IgD-negative memory B cell (primary cell): Measurements from ENCODE around the gene GHR. TPM values are rescaled to one million over a fixed set of nuclear protein-coding genes. Genes with fewer than 3 reads are reported as not detected.

Experiments
- H3K27ac Mint-ChIP-seq, 3 donors: one replicate each; pipeline ENCODE4 v1.8.0; 2020 to 2022; ENCODE audit warnings: mild to moderate bottlenecking in 3 of 3, mixed read lengths in 3 of 3, moderate library complexity in 1 of 3
- H3K27me3 Mint-ChIP-seq: one replicate; pipeline ENCODE4 v1.8.0; 2021; ENCODE audit warnings: mixed read lengths
- H3K36me3 Mint-ChIP-seq: one replicate; pipeline ENCODE4 v1.8.0; 2020; ENCODE audit warnings: mild to moderate bottlenecking, mixed read lengths
- H3K4me1 Mint-ChIP-seq, 3 donors: one replicate each; pipeline ENCODE4 v1.8.0; 2020 to 2022; ENCODE audit warnings: mixed read lengths in 3 of 3, mild to moderate bottlenecking in 1 of 3
- H3K4me3 Mint-ChIP-seq, 4 donors: one replicate each; pipeline ENCODE4 v1.8.0; 2020 to 2022; ENCODE audit warnings: mild to moderate bottlenecking in 4 of 4, mixed read lengths in 4 of 4, moderate library complexity in 3 of 4
- H3K9me3 Mint-ChIP-seq, 3 donors: one replicate each; pipeline ENCODE4 v1.8.0; 2020 to 2021; ENCODE audit warnings: mixed read lengths in 3 of 3, mild to moderate bottlenecking in 1 of 3
- polyA plus RNA-seq: library from polyadenylated mRNA; unstranded; fragments of 300-500 nt; fragmentation: Illumina TruSeq; gene quantifications from one replicate; pipeline ENCODE4 v1.2.3, GENCODE V29; 2021

GHR gene
- polyA plus RNA-seq: not detected

DNA sequence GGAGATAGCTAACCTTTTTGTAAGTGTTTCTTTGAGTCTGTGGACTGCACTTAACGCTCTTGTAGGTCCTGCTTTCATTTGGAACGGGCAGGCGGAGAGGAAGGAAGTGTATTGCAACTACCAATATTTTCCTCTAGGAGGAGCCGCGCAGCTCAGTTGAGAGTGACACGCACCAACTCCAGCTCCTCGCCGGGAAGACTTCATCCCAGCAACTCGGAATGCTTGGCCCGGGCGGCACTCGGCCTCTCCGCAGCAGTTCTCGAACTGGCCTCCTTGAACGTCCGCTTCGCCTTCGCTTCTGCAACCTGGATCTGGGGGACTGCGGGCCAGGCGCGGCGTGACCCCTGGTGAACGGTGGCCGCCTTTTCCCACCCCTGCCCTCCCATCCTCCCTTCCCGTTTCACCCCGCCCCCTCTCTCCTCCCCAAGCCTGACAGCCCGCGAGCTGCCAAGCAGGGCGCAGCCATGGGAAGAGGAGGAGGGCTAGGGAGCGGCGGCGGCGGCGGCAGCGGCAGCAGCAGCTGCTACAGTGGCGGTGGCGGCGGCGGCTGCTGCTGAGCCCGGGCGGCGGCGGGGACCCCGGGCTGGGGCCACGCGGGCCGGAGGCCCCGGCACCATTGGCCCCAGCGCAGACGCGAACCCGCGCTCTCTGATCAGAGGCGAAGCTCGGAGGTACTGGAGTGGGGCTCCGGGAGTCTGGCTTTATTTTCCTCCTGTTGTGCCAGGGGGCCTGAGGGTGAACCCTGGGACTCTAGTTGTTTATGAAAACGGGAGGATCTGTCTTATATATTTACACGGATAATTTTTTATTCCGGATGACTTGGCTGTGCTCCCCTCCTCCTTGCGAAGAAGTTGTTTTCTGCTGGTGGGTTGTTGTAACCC, at the start of gene GHR:
Gene GHR (plus strand): TSS at position 155 of the 881 bp plus-strand sequence. CDS start 142,436 bp downstream, outside the sequence.
- Mint-ChIP-seq H3K27ac (no peak within 1 kb of the TSS), H3K27me3 (peaks cover 6% of the 10 kb centered on the region), H3K4me3 (no peak within 1 kb of the TSS), H3K36me3 (peaks cover under 1% of the 10 kb centered on the region), H3K4me1 (no peaks in the 10 kb centered on the region), H3K9me3 (peaks cover 0 to 2% (median 2%) of the 10 kb centered on the region in 3 donors)

DNA sequence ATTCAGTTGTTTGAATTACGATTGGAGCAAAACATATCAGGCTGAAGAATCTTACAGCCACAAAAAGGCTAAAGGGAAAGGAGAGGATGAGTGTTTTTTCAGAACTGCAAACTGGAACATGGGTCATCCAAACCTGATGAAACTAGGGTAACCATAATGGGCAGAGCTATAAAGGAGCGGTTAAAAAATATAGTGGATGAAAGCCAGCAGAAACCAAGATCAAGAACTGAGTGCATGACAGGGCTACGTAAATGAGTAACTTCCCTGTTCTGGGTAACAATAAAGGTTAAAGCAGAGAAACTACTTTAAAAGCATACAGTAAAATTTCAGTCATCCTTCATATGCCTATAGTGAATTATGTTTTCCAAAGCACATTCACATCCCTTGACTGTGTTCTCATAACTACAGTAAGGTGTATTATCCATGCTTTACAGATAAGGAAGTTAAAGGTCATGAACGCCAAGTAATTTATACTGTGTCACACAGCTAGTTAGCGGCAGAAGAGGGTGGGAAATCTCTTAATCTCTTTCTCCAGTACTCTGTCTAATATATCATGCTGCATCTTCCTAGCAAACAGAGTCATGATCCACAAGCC, 48.5 kb upstream of the GHR start:
- no peaks in the 10 kb centered on the region for H3K4me1 Mint-ChIP-seq
- H3K27ac Mint-ChIP-seq: no peak overlapping the region
- H3K27me3 Mint-ChIP-seq: no peaks in the 10 kb centered on the region
- no peaks in the 10 kb centered on the region for H3K36me3 Mint-ChIP-seq
- H3K9me3 Mint-ChIP-seq: peaks cover 4 to 18% (median 7%) of the 10 kb centered on the region in 3 donors
- H3K4me3 Mint-ChIP-seq: no peak overlapping the region

DNA sequence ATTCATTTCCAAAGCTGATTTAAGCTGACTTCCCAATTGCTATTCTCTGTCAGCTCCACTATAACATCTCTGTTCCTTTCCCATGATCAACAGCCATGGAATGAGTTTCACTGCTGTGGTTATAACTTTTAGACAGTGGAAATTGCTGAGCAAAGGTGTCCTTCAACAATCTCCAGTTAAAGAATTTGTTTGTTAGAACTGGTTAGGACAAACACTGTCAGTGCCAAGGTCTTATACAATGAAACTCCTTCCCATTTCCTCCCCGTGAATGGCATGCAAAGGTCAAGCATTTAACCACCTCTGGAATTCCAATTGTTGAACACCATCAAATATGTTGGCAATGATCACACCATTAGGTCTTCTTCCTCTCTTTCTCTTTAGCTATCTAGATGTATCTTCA, 45.7 kb upstream of the GHR start:
- Mint-ChIP-seq H3K36me3 (no peaks in the 10 kb centered on the region), H3K27me3 (no peaks in the 10 kb centered on the region), H3K4me3 (no peak overlapping the region), H3K9me3 (peaks cover 0 to 12% (median 7%) of the 10 kb centered on the region in 3 donors), H3K27ac (no peak overlapping the region), H3K4me1 (no peaks in the 10 kb centered on the region)

DNA sequence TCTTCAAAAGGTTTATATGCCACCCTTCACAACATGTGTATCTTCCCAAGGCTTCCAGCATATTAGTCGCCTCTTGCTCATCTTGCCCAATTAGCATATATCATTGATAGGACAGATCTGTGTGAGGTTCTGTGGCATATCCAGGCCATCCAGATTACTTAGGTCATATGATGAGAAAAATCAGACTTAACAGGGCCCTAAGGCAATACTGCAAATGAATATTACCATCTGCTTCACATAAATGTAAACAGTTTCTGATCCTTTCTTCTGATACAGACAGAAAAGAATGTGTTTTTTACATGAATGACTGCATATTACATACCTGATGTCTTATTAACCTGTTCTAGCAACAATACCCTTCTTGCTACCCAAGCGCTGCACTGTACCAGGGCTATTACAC, 41.3 kb upstream of the GHR start:
- Mint-ChIP-seq H3K4me3 (no peak overlapping the region), H3K27ac (no peak overlapping the region), H3K27me3 (no peaks in the 10 kb centered on the region), H3K36me3 (no peaks in the 10 kb centered on the region), H3K4me1 (no peaks in the 10 kb centered on the region), H3K9me3 (peaks cover 0 to 4% (median 0%) of the 10 kb centered on the region in 3 donors)

DNA sequence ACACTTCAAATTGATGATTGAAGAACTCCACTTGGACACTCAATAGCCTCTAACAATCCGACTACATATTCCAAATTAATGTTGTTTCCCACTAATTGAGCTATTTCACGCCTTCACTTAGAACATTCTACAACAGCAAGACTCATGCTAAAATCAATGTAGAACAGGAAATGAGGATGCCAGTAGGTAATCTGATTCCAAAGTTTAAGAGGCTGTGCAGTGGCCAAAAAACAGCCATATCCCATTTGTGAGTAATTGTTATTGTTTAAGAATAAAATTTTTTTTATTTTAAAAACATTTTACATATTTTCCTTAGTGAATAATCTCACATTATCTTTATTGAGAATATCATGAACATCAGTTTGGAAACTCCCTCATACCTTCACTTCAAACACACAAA, 35.7 kb upstream of the GHR start:
- no peaks in the 10 kb centered on the region for H3K4me1 Mint-ChIP-seq
- no peaks in the 10 kb centered on the region for H3K36me3 Mint-ChIP-seq
- peaks cover 3 to 5% (median 5%) of the 10 kb centered on the region in 3 donors for H3K9me3 Mint-ChIP-seq
- H3K27me3 Mint-ChIP-seq: no peaks in the 10 kb centered on the region
- no peak overlapping the region for H3K4me3 Mint-ChIP-seq
- H3K27ac Mint-ChIP-seq: no peak overlapping the region

DNA sequence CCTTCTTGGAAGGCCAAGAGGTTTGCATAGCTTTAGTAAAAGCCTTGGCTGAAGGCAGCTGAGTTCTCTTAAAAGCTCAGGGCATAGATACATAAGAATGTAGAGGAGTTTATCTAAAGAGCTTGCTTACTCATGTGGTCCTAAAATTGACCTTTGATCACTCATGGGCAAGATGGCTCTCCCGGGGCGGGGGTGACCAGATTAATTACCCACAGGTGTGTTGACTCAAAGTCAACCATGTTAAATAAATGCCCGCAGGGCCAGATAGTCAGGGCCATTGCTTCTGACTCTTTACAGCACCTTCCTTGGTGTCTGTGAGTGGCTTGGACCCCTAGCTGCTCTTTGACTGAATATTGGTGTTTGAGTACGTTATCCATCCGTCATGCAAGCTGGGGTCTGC, 33.1 kb upstream of the GHR start:
- H3K9me3 Mint-ChIP-seq: peaks cover 3 to 9% (median 9%) of the 10 kb centered on the region in 3 donors
- no peak overlapping the region for H3K4me3 Mint-ChIP-seq
- no peaks in the 10 kb centered on the region for H3K36me3 Mint-ChIP-seq
- no peaks in the 10 kb centered on the region for H3K4me1 Mint-ChIP-seq
- no peaks in the 10 kb centered on the region for H3K27me3 Mint-ChIP-seq
- H3K27ac Mint-ChIP-seq: no peak overlapping the region

DNA sequence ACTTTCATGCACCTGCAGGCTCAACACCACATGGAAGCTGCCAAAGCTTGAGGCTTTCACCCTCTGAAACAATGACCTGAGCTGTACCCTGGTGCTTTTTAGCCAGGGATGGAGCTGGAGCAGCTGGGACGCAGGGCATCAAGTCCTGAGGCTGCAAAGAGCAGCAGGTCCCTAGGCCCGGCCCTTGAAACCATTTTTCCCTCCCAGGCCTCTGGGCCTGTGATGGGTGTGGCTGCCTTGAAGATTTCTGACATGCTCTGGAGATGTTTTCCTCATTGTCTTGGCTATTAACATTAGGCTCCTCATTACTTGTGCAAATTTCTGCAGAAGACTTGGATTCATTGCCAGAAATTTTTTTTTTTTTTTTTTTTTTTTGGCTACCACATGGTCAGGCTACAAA, 30.3 kb upstream of the GHR start:
- Mint-ChIP-seq H3K27ac (no peak overlapping the region), H3K4me1 (no peaks in the 10 kb centered on the region), H3K9me3 (peaks cover 3 to 9% (median 9%) of the 10 kb centered on the region in 3 donors), H3K36me3 (no peaks in the 10 kb centered on the region), H3K4me3 (no peak overlapping the region), H3K27me3 (no peaks in the 10 kb centered on the region)

DNA sequence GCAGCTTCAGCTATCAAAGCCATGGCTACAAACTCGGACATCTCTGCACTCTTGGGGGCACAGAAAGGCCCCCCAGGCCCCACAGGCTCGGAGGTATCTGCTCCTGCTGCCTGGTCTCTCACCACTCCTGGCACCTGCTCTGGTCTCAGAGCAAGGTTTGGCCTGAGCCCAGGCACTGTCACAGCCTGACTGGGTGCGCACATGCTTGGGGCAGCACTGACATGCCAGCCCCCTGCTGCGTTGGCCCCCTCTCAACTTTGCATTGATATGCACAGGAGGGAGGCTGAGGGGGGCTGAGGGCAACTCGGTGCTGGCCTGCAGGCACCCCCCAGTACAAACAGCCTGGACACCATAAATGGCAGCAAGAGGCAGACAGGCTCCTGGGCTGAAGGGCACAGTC, 27.1 kb upstream of the GHR start:
- H3K9me3 Mint-ChIP-seq: peaks cover 0 to 7% (median 4%) of the 10 kb centered on the region in 3 donors
- no peaks in the 10 kb centered on the region for H3K27me3 Mint-ChIP-seq
- no peaks in the 10 kb centered on the region for H3K4me1 Mint-ChIP-seq
- H3K27ac Mint-ChIP-seq: no peak overlapping the region
- H3K36me3 Mint-ChIP-seq: no peaks in the 10 kb centered on the region
- no peak overlapping the region for H3K4me3 Mint-ChIP-seq

DNA sequence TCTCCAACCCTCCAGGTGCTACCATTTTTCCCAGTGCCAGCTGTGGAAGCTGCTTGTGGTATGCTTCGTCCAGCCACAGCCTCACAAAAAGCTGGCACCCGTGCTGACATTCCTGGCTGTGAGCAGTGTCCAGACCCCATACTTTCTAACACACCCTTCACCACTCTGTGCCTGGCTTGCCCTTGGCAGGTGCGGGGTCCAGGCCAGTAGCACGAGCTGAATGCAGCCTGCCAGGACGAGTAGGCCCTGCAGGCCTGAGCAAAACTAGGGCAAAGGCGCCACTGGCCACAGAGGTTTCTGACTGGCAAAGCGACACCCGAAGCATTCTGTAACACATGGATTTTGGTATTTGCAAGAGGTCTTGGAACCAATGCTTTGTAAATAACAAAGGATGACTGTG, 26.0 kb upstream of the GHR start:
- no peaks in the 10 kb centered on the region for H3K36me3 Mint-ChIP-seq
- peaks cover 0 to 5% (median 4%) of the 10 kb centered on the region in 3 donors for H3K9me3 Mint-ChIP-seq
- no peaks in the 10 kb centered on the region for H3K27me3 Mint-ChIP-seq
- no peak overlapping the region for H3K4me3 Mint-ChIP-seq
- H3K27ac Mint-ChIP-seq: no peak overlapping the region
- H3K4me1 Mint-ChIP-seq: no peaks in the 10 kb centered on the region

DNA sequence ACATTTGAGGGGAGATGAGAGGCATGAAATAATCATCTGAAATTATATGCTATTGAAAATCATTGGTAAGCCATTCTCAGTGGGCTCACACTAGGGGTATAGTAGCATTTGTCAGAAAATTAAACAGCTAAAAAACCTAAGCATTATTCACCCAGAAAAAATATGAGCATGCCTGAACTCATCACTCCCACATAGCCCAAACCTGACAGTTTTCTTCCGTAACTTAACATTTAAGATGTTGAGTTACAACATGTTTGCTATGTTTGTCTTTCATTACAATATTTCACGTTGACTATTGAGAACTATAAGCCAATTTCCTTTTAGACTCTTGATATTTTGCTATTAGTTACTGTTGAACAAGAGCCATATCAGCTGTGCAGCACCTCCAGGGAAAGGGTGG, 23.5 kb upstream of the GHR start:
- H3K9me3 Mint-ChIP-seq: no peaks in the 10 kb centered on the region
- H3K36me3 Mint-ChIP-seq: no peaks in the 10 kb centered on the region
- no peaks in the 10 kb centered on the region for H3K4me1 Mint-ChIP-seq
- no peaks in the 10 kb centered on the region for H3K27me3 Mint-ChIP-seq
- H3K4me3 Mint-ChIP-seq: no peak overlapping the region
- H3K27ac Mint-ChIP-seq: no peak overlapping the region

DNA sequence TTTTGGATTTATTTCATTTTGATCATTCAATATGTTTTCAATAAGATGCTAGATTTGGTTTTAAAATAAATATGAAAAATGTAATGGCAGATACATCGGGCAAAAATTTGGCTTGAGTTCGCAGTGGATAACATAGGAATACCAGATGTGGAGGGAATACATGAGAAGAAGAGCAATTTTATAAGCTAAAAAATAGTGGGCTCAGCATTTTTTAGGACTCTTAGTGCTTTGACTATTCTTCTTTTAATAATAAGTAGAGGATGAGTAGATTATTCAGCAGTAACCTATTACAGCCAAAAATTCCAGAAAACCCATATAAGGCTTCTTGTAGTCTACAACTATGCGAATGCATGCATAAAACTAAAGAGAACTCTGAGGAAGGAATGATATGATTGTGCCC, 22.8 kb upstream of the GHR start:
- Mint-ChIP-seq H3K27ac (no peak overlapping the region), H3K4me1 (no peaks in the 10 kb centered on the region), H3K27me3 (no peaks in the 10 kb centered on the region), H3K9me3 (no peaks in the 10 kb centered on the region), H3K4me3 (no peak overlapping the region), H3K36me3 (no peaks in the 10 kb centered on the region)

DNA sequence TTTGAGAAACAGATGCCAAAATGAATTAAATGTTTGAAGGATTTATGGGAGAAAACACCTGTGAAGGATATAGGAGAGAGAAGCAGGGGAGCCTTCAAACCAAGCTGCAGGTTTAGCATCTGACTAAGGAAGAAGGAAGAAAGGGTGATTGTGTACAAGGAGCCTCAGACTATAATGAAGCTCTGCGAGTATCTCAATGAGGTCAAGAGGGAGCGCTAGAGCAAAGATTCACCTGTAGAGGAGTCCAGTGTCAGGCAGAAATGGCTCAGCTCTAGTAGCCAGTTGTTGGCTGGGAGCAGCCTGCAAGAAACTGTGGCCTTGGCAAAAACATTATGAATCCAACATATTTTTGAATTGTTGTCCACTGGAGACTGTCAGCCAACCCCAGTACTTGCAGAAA, 20.0 kb upstream of the GHR start:
- H3K27me3 Mint-ChIP-seq: no peaks in the 10 kb centered on the region
- H3K36me3 Mint-ChIP-seq: no peaks in the 10 kb centered on the region
- no peaks in the 10 kb centered on the region for H3K9me3 Mint-ChIP-seq
- H3K4me3 Mint-ChIP-seq: no peak overlapping the region
- H3K4me1 Mint-ChIP-seq: no peaks in the 10 kb centered on the region
- H3K27ac Mint-ChIP-seq: no peak overlapping the region

DNA sequence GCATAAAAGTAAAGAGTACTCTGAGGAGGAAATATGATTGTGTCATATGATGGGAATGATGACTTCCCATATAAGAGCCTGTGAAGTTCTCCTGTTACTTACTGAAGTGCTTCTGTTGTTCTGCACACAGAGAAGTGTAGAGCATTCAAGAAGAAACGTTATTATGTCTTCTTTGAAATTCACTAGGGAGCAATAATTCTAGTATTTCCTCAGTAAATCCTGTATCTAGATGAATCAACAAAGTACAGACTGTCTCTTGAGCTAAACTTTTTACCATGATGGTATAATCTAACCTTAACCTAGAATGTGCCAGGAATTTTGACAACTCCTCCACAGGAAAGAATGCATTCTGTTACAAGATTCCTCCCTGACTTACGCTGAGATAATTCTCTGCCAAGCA, 18.9 kb upstream of the GHR start:
- no peaks in the 10 kb centered on the region for H3K36me3 Mint-ChIP-seq
- H3K4me3 Mint-ChIP-seq: no peak overlapping the region
- no peak overlapping the region for H3K27ac Mint-ChIP-seq
- H3K9me3 Mint-ChIP-seq: no peaks in the 10 kb centered on the region
- H3K4me1 Mint-ChIP-seq: no peaks in the 10 kb centered on the region
- no peaks in the 10 kb centered on the region for H3K27me3 Mint-ChIP-seq

DNA sequence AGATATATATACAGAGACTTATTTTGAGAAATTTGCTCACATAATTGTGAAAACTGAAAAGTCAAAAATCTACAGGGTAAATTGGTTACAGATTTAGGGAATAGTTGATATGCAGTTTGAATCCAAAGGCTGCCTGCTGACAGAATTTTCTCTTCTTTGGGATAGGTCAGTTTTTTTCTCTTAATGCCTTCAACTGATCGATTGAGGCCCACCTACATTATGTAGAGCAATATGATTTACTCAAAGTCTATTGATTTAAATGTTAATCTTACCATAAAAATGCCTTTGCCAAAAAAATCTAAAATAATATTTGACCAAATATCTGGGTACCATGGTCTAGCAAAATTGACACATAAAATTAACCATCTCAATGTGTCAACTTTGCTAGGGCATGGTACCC, 3.9 kb upstream of the GHR start:
- H3K9me3 Mint-ChIP-seq: peaks cover 2 to 8% (median 5%) of the 10 kb centered on the region in 3 donors
- no peaks in the 10 kb centered on the region for H3K4me1 Mint-ChIP-seq
- H3K36me3 Mint-ChIP-seq: no peaks in the 10 kb centered on the region
- no peak overlapping the region for H3K4me3 Mint-ChIP-seq
- no peak overlapping the region for H3K27ac Mint-ChIP-seq
- H3K27me3 Mint-ChIP-seq: peaks cover 4% of the 10 kb centered on the region

DNA sequence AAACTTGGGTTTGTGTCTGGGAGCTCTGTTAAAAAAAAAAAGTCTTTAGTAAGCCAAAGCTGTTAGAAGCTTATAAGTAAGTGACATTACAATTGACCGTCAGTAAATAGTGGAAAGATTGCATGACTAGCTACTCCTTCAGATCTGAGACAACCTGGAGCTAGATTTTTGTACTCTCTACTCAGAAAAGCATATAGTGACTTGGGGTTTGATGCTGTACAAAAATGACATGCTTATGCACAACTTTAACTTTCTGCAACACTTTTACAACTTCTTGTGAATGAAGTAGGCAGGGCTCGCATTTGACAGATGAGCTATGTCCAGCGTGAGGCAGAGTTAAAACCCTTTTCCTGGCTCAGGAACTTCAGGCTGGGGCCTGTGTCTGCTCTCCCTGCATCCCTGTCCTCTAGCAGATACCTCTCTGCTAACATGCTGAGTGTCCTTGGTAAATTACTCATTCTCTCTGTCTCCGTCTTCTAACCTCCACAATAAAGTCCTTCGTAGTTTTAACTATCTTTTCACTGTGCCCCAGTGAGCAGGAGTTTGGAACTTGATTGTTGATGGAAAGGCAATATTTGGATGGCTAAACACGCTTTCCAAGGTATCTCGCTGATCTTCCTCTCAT, 471 bp upstream of the GHR start:
- Mint-ChIP-seq H3K27me3 (peaks cover 6% of the 10 kb centered on the region), H3K4me3 (no peak overlapping the region), H3K27ac (no peak overlapping the region), H3K4me1 (no peaks in the 10 kb centered on the region), H3K36me3 (no peaks in the 10 kb centered on the region), H3K9me3 (peaks cover 0 to 2% (median 2%) of the 10 kb centered on the region in 3 donors)
